ENCODE measurements around the gene FMN2.

The FMN2 gene

DNA sequence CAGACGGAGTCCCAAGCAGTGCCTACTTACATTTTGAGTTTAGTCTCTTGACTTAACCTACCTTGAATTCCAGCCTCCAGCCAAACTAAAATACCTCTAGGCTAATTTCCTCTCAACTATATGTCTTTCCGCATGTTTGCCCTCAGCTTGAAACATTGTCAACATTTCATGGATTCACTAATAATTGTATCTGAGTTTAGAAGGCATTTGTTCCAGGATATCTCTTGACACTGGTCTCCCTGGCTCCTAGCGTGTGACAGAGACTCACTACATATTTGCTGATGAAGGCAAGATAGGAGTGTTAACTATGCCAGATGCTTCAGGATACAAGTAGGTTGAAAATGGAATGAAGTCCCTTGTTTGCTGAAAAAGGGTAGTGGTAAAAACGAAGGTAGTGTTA is 384.1 kb downstream of the FMN2 start:
- Histone ChIP-seq H3K27ac (replicated peaks) (no peak overlapping the region), H3K27me3 (ENCODE audit: insufficient read depth, poor library complexity, severe bottlenecking) (no peaks in the 10 kb centered on the region), H3K4me3 (replicated peaks; ENCODE audit: insufficient read depth, low read length) (no peak overlapping the region)
- no peak for DNase-seq (ENCODE audit: low read depth in 1 of 2, low spot score in 1 of 2)
- TF ChIP-seq SPI1 (IDR thresholded peaks at IDR 0.05; ENCODE audit: borderline replicate concordance, low read depth) (no peak), POLR2AphosphoS5 (IDR thresholded peaks at IDR 0.05; ENCODE audit: low read depth) (no peak)
- TF ChIP-seq, protein P1, sequence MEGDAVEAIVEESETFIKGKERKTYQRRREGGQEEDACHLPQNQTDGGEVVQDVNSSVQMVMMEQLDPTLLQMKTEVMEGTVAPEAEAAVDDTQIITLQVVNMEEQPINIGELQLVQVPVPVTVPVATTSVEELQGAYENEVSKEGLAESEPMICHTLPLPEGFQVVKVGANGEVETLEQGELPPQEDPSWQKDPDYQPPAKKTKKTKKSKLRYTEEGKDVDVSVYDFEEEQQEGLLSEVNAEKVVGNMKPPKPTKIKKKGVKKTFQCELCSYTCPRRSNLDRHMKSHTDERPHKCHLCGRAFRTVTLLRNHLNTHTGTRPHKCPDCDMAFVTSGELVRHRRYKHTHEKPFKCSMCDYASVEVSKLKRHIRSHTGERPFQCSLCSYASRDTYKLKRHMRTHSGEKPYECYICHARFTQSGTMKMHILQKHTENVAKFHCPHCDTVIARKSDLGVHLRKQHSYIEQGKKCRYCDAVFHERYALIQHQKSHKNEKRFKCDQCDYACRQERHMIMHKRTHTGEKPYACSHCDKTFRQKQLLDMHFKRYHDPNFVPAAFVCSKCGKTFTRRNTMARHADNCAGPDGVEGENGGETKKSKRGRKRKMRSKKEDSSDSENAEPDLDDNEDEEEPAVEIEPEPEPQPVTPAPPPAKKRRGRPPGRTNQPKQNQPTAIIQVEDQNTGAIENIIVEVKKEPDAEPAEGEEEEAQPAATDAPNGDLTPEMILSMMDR (IDR thresholded peaks at IDR 0.05; ENCODE audit: insufficient read depth, low read length), result no peak

DNA sequence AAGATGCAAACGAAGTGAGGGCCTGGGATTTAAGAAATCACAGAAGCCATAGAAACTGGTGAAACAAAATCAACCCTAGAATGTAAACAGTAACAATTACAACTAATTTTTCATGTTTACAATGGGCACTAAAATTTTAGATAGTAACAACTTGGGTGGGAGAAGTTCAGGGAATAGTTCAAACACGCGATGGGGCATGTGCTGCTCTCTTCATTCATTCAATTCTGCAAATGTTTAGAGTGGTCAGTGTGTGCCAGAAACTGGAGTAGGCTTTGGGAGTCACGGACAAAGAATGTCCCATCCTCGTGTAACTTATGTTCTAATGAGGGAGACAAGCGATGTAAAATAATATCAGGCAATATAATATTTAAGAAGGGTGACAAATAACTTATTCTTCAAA is 386.9 kb downstream of the FMN2 start:
- TF ChIP-seq GABPA (IDR thresholded peaks at IDR 0.05; ENCODE audit: low read depth), result no peak
- TF ChIP-seq, protein P1 (IDR thresholded peaks at IDR 0.05; ENCODE audit: insufficient read depth, low read length), result no peak
- TF ChIP-seq SPI1 (IDR thresholded peaks at IDR 0.05; ENCODE audit: borderline replicate concordance, low read depth), result no peak
- TF ChIP-seq REST (IDR thresholded peaks at IDR 0.05; ENCODE audit: insufficient replicate concordance, low read depth), result no peak
- TF ChIP-seq POLR2AphosphoS5 (IDR thresholded peaks at IDR 0.05; ENCODE audit: low read depth), result no peak
- DNase-seq (ENCODE audit: low read depth in 1 of 2, low spot score in 1 of 2), result no peak
- Histone ChIP-seq H3K4me3 (replicated peaks; ENCODE audit: insufficient read depth, low read length) (no peak overlapping the region), H3K27ac (replicated peaks) (no peak overlapping the region), H3K27me3 (ENCODE audit: insufficient read depth, poor library complexity, severe bottlenecking) (no peaks in the 10 kb centered on the region)

DNA sequence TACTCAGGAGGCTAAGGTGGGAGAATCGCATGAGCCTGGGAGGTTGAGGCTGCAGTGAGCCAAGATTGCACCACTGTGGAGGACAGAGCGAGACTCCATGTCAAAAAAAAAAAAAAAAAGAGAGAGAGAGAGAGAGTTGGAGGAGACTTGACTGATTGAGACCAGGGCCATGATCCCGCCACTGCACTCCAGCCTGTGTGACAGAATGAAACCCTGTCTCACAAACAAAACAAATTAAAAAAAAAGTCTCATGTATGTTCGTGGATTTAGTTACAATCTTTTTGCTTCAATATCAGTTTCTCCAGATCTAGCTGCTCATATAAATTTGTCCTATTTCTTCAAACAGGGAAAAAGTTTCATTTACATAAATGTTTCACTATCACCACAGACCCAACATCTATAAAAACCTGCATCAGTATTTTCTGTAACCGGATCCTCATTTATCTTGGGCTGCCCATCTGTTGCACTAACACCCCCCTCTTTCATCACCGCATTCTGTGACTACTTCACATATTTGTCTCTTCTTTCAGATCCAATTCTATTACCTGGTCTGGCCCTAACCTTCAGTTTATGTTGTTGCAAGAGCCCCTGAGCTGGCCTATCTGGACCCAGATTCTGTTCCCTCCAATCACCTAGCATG is 393.2 kb downstream of the FMN2 start:
- TF ChIP-seq, protein P1 (IDR thresholded peaks at IDR 0.05; ENCODE audit: insufficient read depth, low read length), result no peak
- no peak for TF ChIP-seq SPI1 (IDR thresholded peaks at IDR 0.05; ENCODE audit: borderline replicate concordance, low read depth)
- no peak for TF ChIP-seq POLR2AphosphoS5 (IDR thresholded peaks at IDR 0.05; ENCODE audit: low read depth)
- TF ChIP-seq REST (IDR thresholded peaks at IDR 0.05; ENCODE audit: insufficient replicate concordance, low read depth), result no peak
- no peak for TF ChIP-seq GABPA (IDR thresholded peaks at IDR 0.05; ENCODE audit: low read depth)
- no peak for DNase-seq (ENCODE audit: low read depth in 1 of 2, low spot score in 1 of 2)
- H3K27ac ChIP-seq (replicated peaks), result no peak overlapping the region
- no peak overlapping the region for H3K4me3 ChIP-seq (replicated peaks; ENCODE audit: insufficient read depth, low read length)
- H3K27me3 ChIP-seq (ENCODE audit: insufficient read depth, poor library complexity, severe bottlenecking), result no peaks in the 10 kb centered on the region

- DNase-seq (ENCODE audit: low read depth in 1 of 2, low spot score in 1 of 2), result no peak
- no peak overlapping the region for H3K27ac ChIP-seq (replicated peaks)
- TF ChIP-seq REST (IDR thresholded peaks at IDR 0.05; ENCODE audit: insufficient replicate concordance, low read depth) (no peak), POLR2AphosphoS5 (IDR thresholded peaks at IDR 0.05; ENCODE audit: low read depth) (no peak), GABPA (IDR thresholded peaks at IDR 0.05; ENCODE audit: low read depth) (no peak), SPI1 (IDR thresholded peaks at IDR 0.05; ENCODE audit: borderline replicate concordance, low read depth) (no peak)
- TF ChIP-seq, protein P1 (IDR thresholded peaks at IDR 0.05; ENCODE audit: insufficient read depth, low read length), result no peak
- H3K4me3 ChIP-seq (replicated peaks; ENCODE audit: insufficient read depth, low read length), result no peak overlapping the region
- H3K27me3 ChIP-seq (ENCODE audit: insufficient read depth, poor library complexity, severe bottlenecking), result no peaks in the 10 kb centered on the region
Observed at GRCh38 chr1:240486611-240487010, 394.9 kb downstream of the FMN2 start.
